ENCODE results near the gene OTOF.

The OTOF gene

DNA sequence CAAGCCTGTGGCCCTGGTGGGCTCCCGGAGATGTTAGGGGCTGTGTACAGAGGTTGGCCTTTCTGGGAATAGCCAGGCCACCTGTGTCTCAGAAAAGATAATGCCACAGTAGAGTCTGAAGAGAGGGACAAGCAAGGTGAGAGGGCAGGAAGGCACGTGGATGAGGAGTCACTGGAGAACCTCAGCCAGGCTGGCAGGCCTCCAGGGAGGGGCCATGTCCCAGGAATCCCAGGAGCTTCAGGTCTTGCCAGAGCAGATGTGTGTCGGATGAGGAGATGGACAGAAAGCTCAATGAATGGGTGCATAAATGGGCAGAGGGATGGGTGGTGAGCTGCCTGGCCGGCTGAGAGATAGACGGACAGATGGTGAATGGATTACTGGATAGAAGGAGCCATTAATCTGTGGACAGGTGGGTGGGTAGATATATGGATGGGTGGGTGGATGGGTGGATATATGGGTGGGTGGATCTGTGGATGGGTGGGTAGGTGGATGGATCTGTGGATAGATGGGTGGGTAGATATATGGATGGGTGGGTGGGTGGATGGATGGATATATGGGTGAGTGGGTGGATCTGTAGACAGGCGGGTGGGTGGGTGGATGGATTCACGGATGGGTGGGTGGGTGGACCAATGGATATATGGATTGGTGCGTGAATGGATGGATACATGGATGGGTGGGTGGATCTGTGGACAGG is 7.9 kb upstream of the OTOF start:
- H3K36me3 ChIP-seq (ENCODE audit: insufficient read depth, low read length) = no peaks in the 10 kb centered on the region
- no peak overlapping the region for H3K9ac ChIP-seq (ENCODE audit: low read depth, low read length)
- peaks cover 77% of the 10 kb centered on the region for H3K27me3 ChIP-seq (ENCODE audit: control insufficient read depth, insufficient read depth, low read length)
- no peak overlapping the region for H3K4me2 ChIP-seq (ENCODE audit: low read length)
- no peaks in the 10 kb centered on the region for H3K4me1 ChIP-seq (ENCODE audit: control insufficient read depth, insufficient read depth, low read length)
- no peaks in the 10 kb centered on the region for H3K9me3 ChIP-seq (replicated peaks; ENCODE audit: low read length)
- no peak overlapping the region for H3K4me3 ChIP-seq (ENCODE audit: low read length)

GRCh38 chr2:26485099-26485498 is 7.2 kb upstream of the OTOF start:
- Histone ChIP-seq H3K4me3 (ENCODE audit: low read length) (no peak overlapping the region), H3K9ac (ENCODE audit: low read depth, low read length) (no peak overlapping the region), H3K4me1 (ENCODE audit: control insufficient read depth, insufficient read depth, low read length) (no peaks in the 10 kb centered on the region), H3K36me3 (ENCODE audit: insufficient read depth, low read length) (no peaks in the 10 kb centered on the region), H3K9me3 (replicated peaks; ENCODE audit: low read length) (no peaks in the 10 kb centered on the region), H3K27me3 (ENCODE audit: control insufficient read depth, insufficient read depth, low read length) (peaks cover 74% of the 10 kb centered on the region), H3K4me2 (ENCODE audit: low read length) (no peak overlapping the region)

DNA sequence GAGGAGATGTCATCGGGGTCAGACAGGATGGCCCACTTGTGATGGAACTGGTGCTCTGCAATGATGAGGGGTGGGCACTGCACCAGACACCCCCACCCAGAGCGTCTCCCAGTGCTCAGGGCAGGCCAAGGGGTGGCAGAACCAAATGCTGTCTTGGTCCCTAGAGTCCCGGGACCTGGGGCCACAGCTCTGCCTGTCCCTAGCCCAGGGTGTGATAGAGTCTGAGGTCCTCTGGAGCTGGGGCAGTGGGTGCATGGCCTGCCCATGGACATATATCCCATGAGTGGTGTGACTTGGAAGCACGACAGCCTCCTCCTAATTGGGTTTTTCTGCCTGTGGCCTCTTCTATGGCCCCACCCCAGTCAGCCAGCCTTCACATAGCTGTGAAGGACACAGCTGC is 6.7 kb upstream of the OTOF start:
- Histone ChIP-seq H3K27me3 (ENCODE audit: control insufficient read depth, insufficient read depth, low read length) (peaks cover 69% of the 10 kb centered on the region), H3K36me3 (ENCODE audit: insufficient read depth, low read length) (no peaks in the 10 kb centered on the region), H3K9ac (ENCODE audit: low read depth, low read length) (no peak overlapping the region), H3K9me3 (replicated peaks; ENCODE audit: low read length) (no peaks in the 10 kb centered on the region), H3K4me2 (ENCODE audit: low read length) (no peak overlapping the region), H3K4me3 (ENCODE audit: low read length) (no peak overlapping the region), H3K4me1 (ENCODE audit: control insufficient read depth, insufficient read depth, low read length) (no peaks in the 10 kb centered on the region)

DNA sequence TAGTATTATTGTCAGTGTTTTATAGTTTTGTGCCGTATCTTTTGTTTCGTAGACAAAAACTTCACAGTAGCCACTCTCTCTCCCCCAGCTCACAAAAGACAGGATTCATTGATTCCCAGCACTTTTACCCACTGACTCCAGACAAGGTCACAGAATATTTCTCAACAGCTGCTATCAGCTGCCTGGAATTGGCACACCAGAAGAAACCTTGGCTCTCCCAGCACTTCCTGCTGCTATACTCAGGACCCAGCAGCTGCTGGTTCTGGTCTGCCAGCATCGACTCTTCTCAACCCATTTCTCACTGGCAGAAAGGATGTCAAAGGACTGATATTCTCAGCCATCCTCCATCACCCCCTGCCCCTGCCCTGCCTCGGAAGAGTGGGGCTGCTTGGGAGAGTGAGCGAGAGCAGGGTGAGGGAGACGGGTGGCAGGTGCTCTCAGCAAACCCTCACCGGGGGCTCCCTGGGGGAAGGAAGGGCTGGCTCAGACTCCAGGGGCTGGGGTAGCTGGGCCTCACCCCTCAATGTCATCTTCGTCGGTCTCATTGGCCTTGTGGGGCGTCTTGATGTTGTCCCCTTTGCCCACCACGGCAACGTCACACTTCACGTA is 6.1 kb upstream of the OTOF start:
- Histone ChIP-seq H3K4me1 (ENCODE audit: control insufficient read depth, insufficient read depth, low read length) (no peaks in the 10 kb centered on the region), H3K27me3 (ENCODE audit: control insufficient read depth, insufficient read depth, low read length) (peaks cover 66% of the 10 kb centered on the region), H3K4me3 (ENCODE audit: low read length) (no peak overlapping the region), H3K9me3 (replicated peaks; ENCODE audit: low read length) (no peaks in the 10 kb centered on the region), H3K9ac (ENCODE audit: low read depth, low read length) (no peak overlapping the region), H3K4me2 (ENCODE audit: low read length) (no peak overlapping the region), H3K36me3 (ENCODE audit: insufficient read depth, low read length) (no peaks in the 10 kb centered on the region)

DNA sequence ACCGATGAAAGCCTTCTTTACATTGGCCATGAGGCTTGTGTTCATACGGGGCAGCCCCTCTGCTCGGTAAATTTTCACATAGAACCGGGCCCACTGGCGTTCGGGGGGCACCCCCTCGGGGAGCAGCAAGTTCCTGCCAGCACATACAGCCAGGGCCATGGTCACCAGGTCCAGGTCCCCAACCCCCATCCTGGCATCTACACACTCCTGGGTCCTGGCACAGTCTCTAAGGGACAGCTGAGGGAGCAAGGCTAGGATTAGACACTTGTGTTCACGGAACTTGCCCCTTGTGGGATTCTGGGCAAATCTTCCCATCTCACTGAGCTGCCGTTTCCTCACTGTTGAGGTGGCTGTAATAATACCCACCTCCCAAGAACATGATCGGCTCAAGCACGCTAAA is 5.6 kb upstream of the OTOF start:
- H3K4me1 ChIP-seq (ENCODE audit: control insufficient read depth, insufficient read depth, low read length) = no peaks in the 10 kb centered on the region
- no peak overlapping the region for H3K9ac ChIP-seq (ENCODE audit: low read depth, low read length)
- H3K36me3 ChIP-seq (ENCODE audit: insufficient read depth, low read length) = no peaks in the 10 kb centered on the region
- H3K4me3 ChIP-seq (ENCODE audit: low read length) = no peak overlapping the region
- no peaks in the 10 kb centered on the region for H3K9me3 ChIP-seq (replicated peaks; ENCODE audit: low read length)
- H3K4me2 ChIP-seq (ENCODE audit: low read length) = no peak overlapping the region
- H3K27me3 ChIP-seq (ENCODE audit: control insufficient read depth, insufficient read depth, low read length) = peaks cover 60% of the 10 kb centered on the region

DNA sequence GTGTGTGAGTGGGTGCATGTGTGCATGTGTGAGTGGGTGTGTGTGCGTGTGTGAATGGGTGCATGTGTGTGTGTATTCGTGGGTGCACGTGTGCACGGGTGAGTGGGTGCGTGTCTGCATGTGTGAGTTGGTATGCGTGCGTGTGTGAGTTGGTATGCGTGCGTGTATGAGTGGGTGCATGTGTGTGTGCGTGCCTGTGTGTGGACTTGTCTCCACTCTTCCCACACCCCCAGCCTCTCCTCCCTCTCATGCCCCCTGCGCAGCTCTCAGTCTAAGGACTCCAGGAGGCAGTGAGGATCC is 5.1 kb upstream of the OTOF start:
- H3K4me3 ChIP-seq (ENCODE audit: low read length) = no peak overlapping the region
- H3K4me1 ChIP-seq (ENCODE audit: control insufficient read depth, insufficient read depth, low read length) = peaks cover 2% of the 10 kb centered on the region
- no peaks in the 10 kb centered on the region for H3K36me3 ChIP-seq (ENCODE audit: insufficient read depth, low read length)
- H3K9me3 ChIP-seq (replicated peaks; ENCODE audit: low read length) = no peaks in the 10 kb centered on the region
- no peak overlapping the region for H3K9ac ChIP-seq (ENCODE audit: low read depth, low read length)
- H3K27me3 ChIP-seq (ENCODE audit: control insufficient read depth, insufficient read depth, low read length) = peaks cover 55% of the 10 kb centered on the region
- H3K4me2 ChIP-seq (ENCODE audit: low read length) = no peak overlapping the region

GRCh38 chr2:26482211-26483026 is 4.5 kb upstream of the OTOF start:
- Histone ChIP-seq H3K9me3 (replicated peaks; ENCODE audit: low read length) (no peaks in the 10 kb centered on the region), H3K27me3 (ENCODE audit: control insufficient read depth, insufficient read depth, low read length) (peaks cover 49% of the 10 kb centered on the region), H3K4me1 (ENCODE audit: control insufficient read depth, insufficient read depth, low read length) (peaks cover 8% of the 10 kb centered on the region), H3K4me2 (ENCODE audit: low read length) (no peak overlapping the region), H3K4me3 (ENCODE audit: low read length) (no peak overlapping the region), H3K9ac (ENCODE audit: low read depth, low read length) (no peak overlapping the region), H3K36me3 (ENCODE audit: insufficient read depth, low read length) (no peaks in the 10 kb centered on the region)

DNA sequence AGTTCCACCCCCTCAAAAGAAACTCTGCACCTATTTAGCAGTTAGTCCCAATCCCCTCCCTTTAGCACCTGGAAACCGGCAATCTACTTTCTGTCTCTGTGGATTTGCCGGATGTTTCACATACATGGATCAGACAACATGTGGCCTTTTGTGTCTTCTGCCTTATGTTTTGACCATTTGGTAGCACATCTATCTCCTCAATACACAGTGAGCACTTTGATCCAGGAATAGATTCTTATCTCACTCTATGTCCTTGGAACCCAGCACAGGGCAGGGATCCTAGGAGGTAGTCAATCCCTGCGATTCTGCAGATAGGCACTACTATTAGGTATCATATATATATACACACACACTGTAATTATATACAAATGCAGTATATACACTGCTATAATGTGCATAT is 3.8 kb upstream of the OTOF start:
- peaks cover 9% of the 10 kb centered on the region for H3K4me1 ChIP-seq (ENCODE audit: control insufficient read depth, insufficient read depth, low read length)
- peaks cover 42% of the 10 kb centered on the region for H3K27me3 ChIP-seq (ENCODE audit: control insufficient read depth, insufficient read depth, low read length)
- no peaks in the 10 kb centered on the region for H3K36me3 ChIP-seq (ENCODE audit: insufficient read depth, low read length)
- no peak overlapping the region for H3K9ac ChIP-seq (ENCODE audit: low read depth, low read length)
- H3K9me3 ChIP-seq (replicated peaks; ENCODE audit: low read length) = no peaks in the 10 kb centered on the region
- no peak overlapping the region for H3K4me2 ChIP-seq (ENCODE audit: low read length)
- no peak overlapping the region for H3K4me3 ChIP-seq (ENCODE audit: low read length)

GRCh38 chr2:26480566-26481423 is 2.9 kb upstream of the OTOF start:
- no peaks in the 10 kb centered on the region for H3K9me3 ChIP-seq (replicated peaks; ENCODE audit: low read length)
- H3K36me3 ChIP-seq (ENCODE audit: insufficient read depth, low read length) = no peaks in the 10 kb centered on the region
- H3K4me3 ChIP-seq (ENCODE audit: low read length) = no peak overlapping the region
- H3K4me2 ChIP-seq (ENCODE audit: low read length) = no peak overlapping the region
- peaks cover 9% of the 10 kb centered on the region for H3K4me1 ChIP-seq (ENCODE audit: control insufficient read depth, insufficient read depth, low read length)
- H3K9ac ChIP-seq (ENCODE audit: low read depth, low read length) = no peak overlapping the region
- peaks cover 36% of the 10 kb centered on the region for H3K27me3 ChIP-seq (ENCODE audit: control insufficient read depth, insufficient read depth, low read length)

DNA sequence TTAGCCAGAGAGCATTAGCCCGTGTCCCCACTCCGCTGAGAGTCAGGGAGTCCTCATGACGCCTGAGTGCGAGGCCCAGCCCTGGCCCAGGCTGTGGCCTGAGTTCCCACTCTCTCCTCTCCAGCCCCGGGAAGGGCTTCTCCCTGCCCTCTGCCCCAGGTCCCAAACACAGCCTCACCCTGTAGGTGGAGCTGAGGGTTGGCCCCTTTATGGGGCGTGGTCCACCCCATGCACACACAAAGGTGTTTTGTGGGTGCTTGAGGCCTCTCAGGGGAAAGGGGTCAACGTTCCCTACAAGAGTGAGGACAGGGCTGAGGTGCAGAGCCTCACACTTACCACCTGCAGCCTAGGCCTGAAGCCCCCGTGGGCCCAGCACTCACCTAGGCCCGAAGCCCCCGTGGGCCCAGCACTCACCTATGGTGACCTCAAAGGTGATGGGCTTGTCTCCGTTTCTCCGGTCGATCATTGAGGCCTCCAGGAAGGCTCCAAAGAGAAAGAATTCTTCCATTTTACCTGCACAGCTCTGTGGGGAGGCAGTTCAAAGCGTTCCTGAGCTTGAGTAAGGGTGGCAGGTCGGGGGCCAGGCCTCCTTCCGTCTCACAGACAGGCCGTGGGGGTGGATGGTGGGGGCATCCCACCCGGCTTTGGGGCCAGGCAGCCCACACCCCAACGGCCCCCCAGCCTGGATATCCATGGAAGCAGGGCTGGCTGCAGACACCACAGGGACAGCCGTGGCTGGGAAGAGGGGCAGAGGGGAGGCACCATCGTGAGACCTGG is 2.1 kb upstream of the OTOF start:
- Histone ChIP-seq H3K9me3 (replicated peaks; ENCODE audit: low read length) (no peaks in the 10 kb centered on the region), H3K4me2 (ENCODE audit: low read length) (no peak overlapping the region), H3K9ac (ENCODE audit: low read depth, low read length) (no peak overlapping the region), H3K4me1 (ENCODE audit: control insufficient read depth, insufficient read depth, low read length) (peaks cover 9% of the 10 kb centered on the region), H3K36me3 (ENCODE audit: insufficient read depth, low read length) (no peaks in the 10 kb centered on the region), H3K4me3 (ENCODE audit: low read length) (no peak overlapping the region), H3K27me3 (ENCODE audit: control insufficient read depth, insufficient read depth, low read length) (peaks cover 28% of the 10 kb centered on the region)

Measured in skeletal muscle satellite cell (primary cell).